Neural progenitor cell (in vitro differentiated cells): ENCODE results near the gene PCSK6.
"Not testable (repeated sequence)": the region's sequence is repeated elsewhere in the genome, so short reads cannot be mapped to it uniquely, and the experiment has no call there.

Source experiments
- EZH2 ChIP-seq: fragments of 200-600 bp; sonication (generic); IDR thresholded peaks from 2 replicates; pipeline ENCODE4 v1.6.1; 2017; ENCODE audit warnings: antibody characterized with exemption, mild to moderate bottlenecking, moderate library complexity
- EZH2phosphoT487 ChIP-seq: fragments of 200-600 bp; sonication (generic); IDR thresholded peaks from 2 replicates; pipeline ENCODE4 v1.6.1; 2017; ENCODE audit warnings: antibody characterized with exemption
- TF ChIP-seq, protein P1 (sequence below): fragments of 200-600 bp; sonication (generic); IDR thresholded peaks from 2 replicates; pipeline ENCODE4 v1.5.1; 2017; ENCODE audit warnings: antibody characterized with exemption, mild to moderate bottlenecking

- TF ChIP-seq EZH2, EZH2phosphoT487: not testable (repeated sequence)
- TF ChIP-seq, protein P1, sequence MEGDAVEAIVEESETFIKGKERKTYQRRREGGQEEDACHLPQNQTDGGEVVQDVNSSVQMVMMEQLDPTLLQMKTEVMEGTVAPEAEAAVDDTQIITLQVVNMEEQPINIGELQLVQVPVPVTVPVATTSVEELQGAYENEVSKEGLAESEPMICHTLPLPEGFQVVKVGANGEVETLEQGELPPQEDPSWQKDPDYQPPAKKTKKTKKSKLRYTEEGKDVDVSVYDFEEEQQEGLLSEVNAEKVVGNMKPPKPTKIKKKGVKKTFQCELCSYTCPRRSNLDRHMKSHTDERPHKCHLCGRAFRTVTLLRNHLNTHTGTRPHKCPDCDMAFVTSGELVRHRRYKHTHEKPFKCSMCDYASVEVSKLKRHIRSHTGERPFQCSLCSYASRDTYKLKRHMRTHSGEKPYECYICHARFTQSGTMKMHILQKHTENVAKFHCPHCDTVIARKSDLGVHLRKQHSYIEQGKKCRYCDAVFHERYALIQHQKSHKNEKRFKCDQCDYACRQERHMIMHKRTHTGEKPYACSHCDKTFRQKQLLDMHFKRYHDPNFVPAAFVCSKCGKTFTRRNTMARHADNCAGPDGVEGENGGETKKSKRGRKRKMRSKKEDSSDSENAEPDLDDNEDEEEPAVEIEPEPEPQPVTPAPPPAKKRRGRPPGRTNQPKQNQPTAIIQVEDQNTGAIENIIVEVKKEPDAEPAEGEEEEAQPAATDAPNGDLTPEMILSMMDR = not testable (repeated sequence)
Measured at GRCh38 chr15:101375006-101375405, 114.5 kb downstream of the PCSK6 start.
